OCI-LY3 (cell line): ENCODE data around the gene UTP14C.

Experiments used
- H2AFZ ChIP-seq: fragments of 200-600, 300-600 bp; shearing (Covaris generic); 2 replicates; pipeline ENCODE4 v1.6.0; 2014; ENCODE audit warnings: antibody characterized with exemption, low read depth, low read length
- H3K27ac ChIP-seq: fragments of 200-600, 300-600 bp; sonication (generic); 2 replicates; pipeline ENCODE4 v1.5.1; 2014; ENCODE audit warnings: mild to moderate bottlenecking, low read length, moderate library complexity, mixed read lengths
- H3K27me3 ChIP-seq: fragments of 200-600, 300-600 bp; sonication (generic); 2 replicates; pipeline ENCODE4 v1.6.1; 2014; ENCODE audit warnings: low read depth, low read length, mixed read lengths
- H3K36me3 ChIP-seq: fragments of 200-600, 300-600 bp; sonication (generic); replicated peaks from 2 replicates; pipeline ENCODE3; 2014; ENCODE audit warnings: low read depth, low read length, mixed read lengths
- H3K4me1 ChIP-seq: fragments of 300-600, 200-600 bp; sonication (generic); 2 replicates; pipeline ENCODE4 v1.6.1; 2014; ENCODE audit warnings: low read length, mixed read lengths
- H3K4me2 ChIP-seq: fragments of 200-600, 300-600 bp; sonication (generic); 2 replicates; pipeline ENCODE4 v1.6.1; 2014; ENCODE audit warnings: low read length, mixed read lengths
- H3K4me3 ChIP-seq: fragments of 300-600, 200-600 bp; sonication (generic); 2 replicates; pipeline ENCODE4 v1.5.1; 2014; ENCODE audit warnings: antibody characterized with exemption, mild to moderate bottlenecking, low read length, moderate library complexity
- H3K79me2 ChIP-seq: fragments of 300-600, 200-600 bp; shearing (Covaris generic); 2 replicates; pipeline ENCODE4 v1.6.1; 2014; ENCODE audit warnings: mild to moderate bottlenecking, low read length, mixed read lengths
- H3K9ac ChIP-seq: fragments of 300-600, 200-600 bp; shearing (Covaris generic); 2 replicates; pipeline ENCODE4 v1.6.0; 2014; ENCODE audit warnings: mild to moderate bottlenecking, low read length, moderate library complexity
- H3K9me3 ChIP-seq: fragments of 200-600, 300-600 bp; shearing (Covaris generic); 2 replicates; pipeline ENCODE4 v1.6.1; 2014; ENCODE audit warnings: low read length, mixed read lengths; ENCODE audit not compliant: insufficient read depth
- H4K20me1 ChIP-seq: fragments of 200-600, 300-600 bp; sonication (generic); 2 replicates; pipeline ENCODE4 v1.6.1; 2016; ENCODE audit warnings: low read length, mixed read lengths; ENCODE audit not compliant: insufficient read depth
- EZH2phosphoT487 ChIP-seq: fragments of 200-600 bp; shearing (Covaris generic); IDR thresholded peaks from 2 replicates; pipeline ENCODE4 v1.6.1; 2018; ENCODE audit warnings: antibody characterized with exemption, mixed run types, low read depth
- TF ChIP-seq, protein P1 (sequence below): fragments of 200-600, 300-600 bp; sonication (generic); IDR thresholded peaks from 2 replicates; pipeline ENCODE4 v1.5.1; 2014; ENCODE audit warnings: antibody characterized with exemption, low read length, low read depth

Gene UTP14C, protein sequence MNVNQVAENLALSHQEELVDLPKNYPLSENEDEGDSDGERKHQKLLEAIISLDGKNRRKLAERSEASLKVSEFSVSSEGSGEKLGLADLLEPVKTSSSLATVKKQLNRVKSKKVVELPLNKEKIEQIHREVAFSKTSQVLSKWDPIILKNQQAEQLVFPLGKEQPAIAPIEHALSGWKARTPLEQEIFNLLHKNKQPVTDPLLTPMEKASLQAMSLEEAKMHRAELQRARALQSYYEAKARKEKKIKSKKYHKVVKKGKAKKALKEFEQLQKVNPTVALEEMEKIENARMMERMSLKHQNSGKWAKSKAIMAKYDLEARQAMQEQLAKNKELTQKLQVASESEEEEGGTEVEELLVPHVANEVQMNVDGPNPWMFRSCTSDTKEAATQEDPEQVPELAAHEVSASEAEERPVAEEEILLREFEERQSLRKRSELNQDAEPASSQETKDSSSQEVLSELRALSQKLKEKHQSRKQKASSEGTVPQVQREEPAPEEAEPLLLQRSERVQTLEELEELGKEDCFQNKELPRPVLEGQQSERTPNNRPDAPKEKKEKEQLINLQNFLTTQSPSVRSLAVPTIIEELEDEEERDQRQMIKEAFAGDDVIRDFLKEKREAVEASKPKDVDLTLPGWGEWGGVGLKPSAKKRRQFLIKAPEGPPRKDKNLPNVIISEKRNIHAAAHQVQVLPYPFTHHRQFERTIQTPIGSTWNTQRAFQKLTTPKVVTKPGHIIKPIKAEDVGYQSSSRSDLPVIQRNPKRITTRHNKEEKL

DNA sequence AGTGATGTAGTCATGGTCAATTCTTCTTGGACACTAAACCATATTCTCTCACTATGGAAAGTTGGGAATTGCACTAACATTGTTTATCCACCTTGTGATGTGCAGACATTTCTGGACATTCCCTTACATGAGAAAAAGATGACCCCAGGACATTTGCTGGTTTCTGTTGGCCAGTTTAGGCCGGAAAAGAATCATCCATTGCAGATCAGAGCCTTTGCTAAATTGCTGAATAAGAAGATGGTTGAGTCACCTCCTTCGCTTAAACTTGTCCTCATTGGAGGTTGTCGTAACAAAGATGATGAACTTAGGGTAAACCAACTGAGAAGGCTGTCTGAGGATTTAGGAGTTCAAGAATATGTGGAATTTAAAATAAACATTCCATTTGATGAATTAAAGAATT lies at the start of gene UTP14C:
UTP14C (plus strand) TSS at position 211 of the 400 bp plus-strand sequence. CDS start 4,114 bp downstream, outside the sequence.
- H4K20me1 ChIP-seq = peaks cover 14% of the 10 kb centered on the region; the same call in 1 of the 2 replicates
- no peaks in the 10 kb centered on the region for H3K27me3 ChIP-seq

GRCh38 chr13:51976423-51976822 lies 48.1 kb upstream of the UTP14C start:
- Histone ChIP-seq H3K4me2 (no peak overlapping the region), H3K4me1 (peaks cover 4% of the 10 kb centered on the region; the same call in 1 of the 2 replicates), H2AFZ (no peak overlapping the region), H3K36me3 (no peaks in the 10 kb centered on the region), H3K9ac (no peak overlapping the region), H4K20me1 (no peaks in the 10 kb centered on the region), H3K79me2 (no peaks in the 10 kb centered on the region), H3K9me3 (no peaks in the 10 kb centered on the region), H3K27me3 (no peaks in the 10 kb centered on the region), H3K4me3 (no peak overlapping the region), H3K27ac (no peak overlapping the region)
- TF ChIP-seq, protein P1, sequence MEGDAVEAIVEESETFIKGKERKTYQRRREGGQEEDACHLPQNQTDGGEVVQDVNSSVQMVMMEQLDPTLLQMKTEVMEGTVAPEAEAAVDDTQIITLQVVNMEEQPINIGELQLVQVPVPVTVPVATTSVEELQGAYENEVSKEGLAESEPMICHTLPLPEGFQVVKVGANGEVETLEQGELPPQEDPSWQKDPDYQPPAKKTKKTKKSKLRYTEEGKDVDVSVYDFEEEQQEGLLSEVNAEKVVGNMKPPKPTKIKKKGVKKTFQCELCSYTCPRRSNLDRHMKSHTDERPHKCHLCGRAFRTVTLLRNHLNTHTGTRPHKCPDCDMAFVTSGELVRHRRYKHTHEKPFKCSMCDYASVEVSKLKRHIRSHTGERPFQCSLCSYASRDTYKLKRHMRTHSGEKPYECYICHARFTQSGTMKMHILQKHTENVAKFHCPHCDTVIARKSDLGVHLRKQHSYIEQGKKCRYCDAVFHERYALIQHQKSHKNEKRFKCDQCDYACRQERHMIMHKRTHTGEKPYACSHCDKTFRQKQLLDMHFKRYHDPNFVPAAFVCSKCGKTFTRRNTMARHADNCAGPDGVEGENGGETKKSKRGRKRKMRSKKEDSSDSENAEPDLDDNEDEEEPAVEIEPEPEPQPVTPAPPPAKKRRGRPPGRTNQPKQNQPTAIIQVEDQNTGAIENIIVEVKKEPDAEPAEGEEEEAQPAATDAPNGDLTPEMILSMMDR = no peak
- no peak for TF ChIP-seq EZH2phosphoT487

More for the DNA sequence above, at the start of gene UTP14C:
- Histone ChIP-seq H3K4me1 (no peaks in the 10 kb centered on the region), H3K36me3 (peaks cover 46% of the 10 kb centered on the region), H3K4me2 (no peak within 1 kb of the TSS), H3K9ac (no peak within 1 kb of the TSS), H2AFZ (no peak within 1 kb of the TSS), H3K79me2 (peaks cover 9% of the 10 kb centered on the region; the same call in 1 of the 2 replicates), H3K27ac (no peak within 1 kb of the TSS), H3K9me3 (no peaks in the 10 kb centered on the region), H3K4me3 (no peak within 1 kb of the TSS)
- no peak for TF ChIP-seq EZH2phosphoT487
- TF ChIP-seq, protein P1 = no peak

- Histone ChIP-seq H3K36me3 (no peaks in the 10 kb centered on the region), H3K9ac (no peak overlapping the region), H3K27ac (no peak overlapping the region), H4K20me1 (no peaks in the 10 kb centered on the region), H3K4me1 (peaks cover 4% of the 10 kb centered on the region; the same call in 1 of the 2 replicates), H3K4me2 (no peak overlapping the region), H3K27me3 (no peaks in the 10 kb centered on the region), H3K4me3 (no peak overlapping the region), H3K9me3 (no peaks in the 10 kb centered on the region), H3K79me2 (no peaks in the 10 kb centered on the region), H2AFZ (no peak overlapping the region)
- no peak for TF ChIP-seq EZH2phosphoT487
- TF ChIP-seq, protein P1 = no peak
These were observed 47.6 kb upstream of the UTP14C start for GRCh38 chr13:51976890-51977289.

- Histone ChIP-seq H3K36me3 (no peaks in the 10 kb centered on the region), H3K4me1 (peaks cover 4% of the 10 kb centered on the region; the same call in 1 of the 2 replicates), H3K27ac (no peak overlapping the region), H3K9me3 (no peaks in the 10 kb centered on the region), H3K79me2 (no peaks in the 10 kb centered on the region), H3K4me2 (no peak overlapping the region), H3K27me3 (no peaks in the 10 kb centered on the region), H2AFZ (no peak overlapping the region), H3K4me3 (no peak overlapping the region), H4K20me1 (no peaks in the 10 kb centered on the region), H3K9ac (no peak overlapping the region)
- TF ChIP-seq, protein P1 = no peak
- TF ChIP-seq EZH2phosphoT487 = no peak
These were observed 46.9 kb upstream of the UTP14C start for GRCh38 chr13:51977625-51978024.
